HCT116 (cell line): ENCODE measurements around the gene CSNK2A2.

Experiments used
- EZH2 ChIP-seq: fragments of 200-600 bp; sonication (generic); IDR thresholded peaks from 2 replicates; pipeline ENCODE4 v1.6.1; 2017; ENCODE audit warnings: antibody characterized with exemption, mixed run types
- POLR2A ChIP-seq: IDR thresholded peaks from 2 replicates; pipeline ENCODE4 v1.7.0; 2011; ENCODE audit warnings: borderline replicate concordance; ENCODE audit not compliant: insufficient read depth, insufficient read length; ENCODE audit errors: extremely low read depth
- REST ChIP-seq: IDR thresholded peaks from 2 replicates; pipeline ENCODE4 v1.6.1; 2012; ENCODE audit warnings: low read depth
- TF ChIP-seq, protein P1 (sequence below), 3 experiments: fragments of 200-600 bp in 1 of 3; sonication (generic) in 1 of 3; IDR thresholded peaks in 2 of 3; conservative IDR thresholded peaks in 1 of 3; 2 replicates each; pipeline ENCODE4 v1.5.1; 2012 to 2017; ENCODE audit warnings: low read depth in 2 of 3, low read length in 2 of 3, antibody characterized with exemption in 1 of 3, borderline replicate concordance in 1 of 3, control low read depth in 1 of 3, mild to moderate bottlenecking in 1 of 3, mixed read lengths in 1 of 3, mixed run types in 1 of 3, moderate library complexity in 1 of 3; ENCODE audit not compliant: insufficient read depth in 1 of 3
- TF ChIP-seq, protein P2 (sequence below): IDR thresholded peaks from 2 replicates; pipeline ENCODE4 v1.6.1; 2012

DNA sequence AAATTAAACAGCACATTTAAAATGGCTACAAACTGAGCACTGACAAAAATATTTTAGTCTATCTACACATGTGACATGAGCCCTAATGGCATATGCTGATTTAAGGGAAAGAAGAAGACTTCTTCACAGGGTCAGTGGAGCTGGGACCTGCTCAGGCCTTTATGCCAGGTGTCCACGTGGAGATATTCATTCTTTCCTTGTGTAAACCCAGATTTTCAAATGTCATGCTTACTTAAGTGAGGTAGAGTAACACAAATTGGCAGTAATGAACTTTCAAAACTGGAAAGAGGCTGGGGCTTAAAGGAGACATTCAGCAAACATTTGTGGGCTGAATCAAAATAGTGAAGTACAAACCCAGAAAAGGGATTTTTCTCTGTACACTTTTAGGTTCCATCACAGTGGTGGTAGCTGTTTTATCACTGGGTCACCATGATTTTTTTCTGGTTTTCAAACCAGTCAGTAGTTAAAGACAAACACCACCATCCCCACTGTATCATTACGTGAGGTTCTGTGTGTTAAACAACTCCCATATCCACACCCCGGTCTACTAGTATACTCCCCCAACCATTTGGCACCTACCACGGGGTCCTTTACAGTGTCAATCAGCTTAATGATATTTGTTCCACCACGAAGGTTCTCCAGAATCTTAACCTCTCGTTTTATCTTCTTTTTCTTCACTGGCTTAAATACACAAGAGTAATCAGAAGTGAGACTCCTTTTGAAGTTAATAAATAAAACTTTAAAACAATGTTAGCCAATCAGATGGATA is 11.5 kb downstream of the CSNK2A2 start:
- TF ChIP-seq, protein P1, sequence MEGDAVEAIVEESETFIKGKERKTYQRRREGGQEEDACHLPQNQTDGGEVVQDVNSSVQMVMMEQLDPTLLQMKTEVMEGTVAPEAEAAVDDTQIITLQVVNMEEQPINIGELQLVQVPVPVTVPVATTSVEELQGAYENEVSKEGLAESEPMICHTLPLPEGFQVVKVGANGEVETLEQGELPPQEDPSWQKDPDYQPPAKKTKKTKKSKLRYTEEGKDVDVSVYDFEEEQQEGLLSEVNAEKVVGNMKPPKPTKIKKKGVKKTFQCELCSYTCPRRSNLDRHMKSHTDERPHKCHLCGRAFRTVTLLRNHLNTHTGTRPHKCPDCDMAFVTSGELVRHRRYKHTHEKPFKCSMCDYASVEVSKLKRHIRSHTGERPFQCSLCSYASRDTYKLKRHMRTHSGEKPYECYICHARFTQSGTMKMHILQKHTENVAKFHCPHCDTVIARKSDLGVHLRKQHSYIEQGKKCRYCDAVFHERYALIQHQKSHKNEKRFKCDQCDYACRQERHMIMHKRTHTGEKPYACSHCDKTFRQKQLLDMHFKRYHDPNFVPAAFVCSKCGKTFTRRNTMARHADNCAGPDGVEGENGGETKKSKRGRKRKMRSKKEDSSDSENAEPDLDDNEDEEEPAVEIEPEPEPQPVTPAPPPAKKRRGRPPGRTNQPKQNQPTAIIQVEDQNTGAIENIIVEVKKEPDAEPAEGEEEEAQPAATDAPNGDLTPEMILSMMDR (IDR thresholded peaks at IDR 0.05 in 2 of 3, conservative IDR thresholded peaks at IDR 0.05 in 1 of 3; ENCODE audit: borderline replicate concordance in 1 of 3, insufficient read depth in 1 of 3, low read depth in 2 of 3, low read length in 2 of 3), result no peak
- TF ChIP-seq, protein P2, sequence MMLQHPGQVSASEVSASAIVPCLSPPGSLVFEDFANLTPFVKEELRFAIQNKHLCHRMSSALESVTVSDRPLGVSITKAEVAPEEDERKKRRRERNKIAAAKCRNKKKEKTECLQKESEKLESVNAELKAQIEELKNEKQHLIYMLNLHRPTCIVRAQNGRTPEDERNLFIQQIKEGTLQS, result no peak
- TF ChIP-seq POLR2A, result no peak
- TF ChIP-seq REST, result no peak
- TF ChIP-seq EZH2, result no peak
